Parathyroid adenoma (tissue), 2 donors: ENCODE data around the gene LRRC27.
A peak's percentile ranks its signal among the peaks of the same experiment; 100 is the strongest.

Experiments used
- H2AFZ ChIP-seq: fragments of 300-600 bp; sonication (generic); one replicate; pipeline ENCODE4 v1.7.0; 2017; ENCODE audit warnings: antibody characterized with exemption, mild to moderate bottlenecking
- H3K27ac ChIP-seq: fragments of 300-600 bp; sonication (generic); one replicate; pipeline ENCODE4 v1.7.0; 2017
- H3K27me3 ChIP-seq: fragments of 300-600 bp; sonication (generic); one replicate; pipeline ENCODE4 v1.7.0; 2017; ENCODE audit warnings: low read length; ENCODE audit not compliant: control insufficient read depth, insufficient read depth
- H3K36me3 ChIP-seq: fragments of 300-600 bp; sonication (generic); one replicate; pipeline ENCODE4 v1.7.0; 2017; ENCODE audit warnings: low read length; ENCODE audit not compliant: control insufficient read depth, insufficient read depth
- H3K4me1 ChIP-seq: fragments of 300-600 bp; sonication (generic); one replicate; pipeline ENCODE4 v1.7.0; 2017; ENCODE audit warnings: control low read depth
- H3K4me2 ChIP-seq: fragments of 300-600 bp; sonication (generic); one replicate; pipeline ENCODE4 v1.7.0; 2017; ENCODE audit warnings: low read length
- H3K4me3 ChIP-seq: fragments of 300-600 bp; sonication (generic); one replicate; pipeline ENCODE4 v1.7.0; 2017; ENCODE audit warnings: low read depth, low read length
- H3K79me2 ChIP-seq: fragments of 300-600 bp; sonication (generic); one replicate; pipeline ENCODE4 v1.7.0; 2017; ENCODE audit warnings: control low read depth
- H3K9ac ChIP-seq: fragments of 300-600 bp; sonication (generic); one replicate; pipeline ENCODE4 v1.7.0; 2017; ENCODE audit warnings: mild to moderate bottlenecking
- H3K9me3 ChIP-seq: fragments of 300-600 bp; sonication (generic); one replicate; pipeline ENCODE4 v1.7.0; 2017; ENCODE audit warnings: low read length; ENCODE audit not compliant: control insufficient read depth
- TF ChIP-seq, protein P1 (sequence below): fragments of 300-600 bp; sonication (generic); IDR thresholded peaks from one replicate; pipeline ENCODE4 v1.7.0; 2017; ENCODE audit warnings: antibody characterized with exemption, mild to moderate bottlenecking
- donor health status: primary hyperparathyroidism.

Gene LRRC27

DNA sequence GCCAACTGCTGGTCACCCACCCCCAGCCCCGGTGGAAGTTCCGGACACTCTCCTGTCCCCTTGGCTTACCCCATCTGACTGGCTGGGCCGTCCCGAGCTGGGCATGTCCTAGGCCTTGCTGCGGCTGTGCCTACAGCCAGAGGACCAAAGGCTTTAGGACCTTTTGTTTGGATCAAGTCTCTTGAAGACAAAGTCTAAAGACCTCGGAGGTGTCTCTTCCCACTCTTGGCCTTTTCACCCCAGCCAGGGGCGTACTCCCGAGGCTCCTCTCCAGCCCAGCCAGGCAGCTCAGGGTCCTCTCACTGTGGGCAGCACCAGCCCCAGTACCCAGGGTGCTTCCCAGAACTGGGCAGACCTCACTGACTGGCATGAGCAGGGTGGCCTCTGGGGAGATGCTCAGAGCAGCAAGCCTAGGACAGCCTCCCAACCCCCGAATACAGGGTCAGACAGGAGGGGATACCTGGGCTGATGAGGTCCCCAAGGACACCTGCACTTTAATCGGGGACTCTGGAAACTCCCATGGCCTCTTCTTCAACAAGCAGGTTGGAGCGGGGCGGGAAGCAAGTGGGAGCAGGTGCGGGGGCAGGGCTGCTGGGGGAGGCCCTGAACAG, 62.3 kb downstream of the LRRC27 start:
- H3K79me2 ChIP-seq: peaks cover 3% of the 10 kb centered on the region
- no peaks in the 10 kb centered on the region for H3K9me3 ChIP-seq
- no peak overlapping the region for H3K9ac ChIP-seq
- H3K4me1 ChIP-seq: peaks cover 22% of the 10 kb centered on the region
- H3K27me3 ChIP-seq: no peaks in the 10 kb centered on the region
- no peak overlapping the region for H3K27ac ChIP-seq
- H2AFZ ChIP-seq: no peak overlapping the region
- no peak overlapping the region for H3K4me3 ChIP-seq
- no peaks in the 10 kb centered on the region for H3K36me3 ChIP-seq
- H3K4me2 ChIP-seq: no peak overlapping the region
- TF ChIP-seq, protein P1, sequence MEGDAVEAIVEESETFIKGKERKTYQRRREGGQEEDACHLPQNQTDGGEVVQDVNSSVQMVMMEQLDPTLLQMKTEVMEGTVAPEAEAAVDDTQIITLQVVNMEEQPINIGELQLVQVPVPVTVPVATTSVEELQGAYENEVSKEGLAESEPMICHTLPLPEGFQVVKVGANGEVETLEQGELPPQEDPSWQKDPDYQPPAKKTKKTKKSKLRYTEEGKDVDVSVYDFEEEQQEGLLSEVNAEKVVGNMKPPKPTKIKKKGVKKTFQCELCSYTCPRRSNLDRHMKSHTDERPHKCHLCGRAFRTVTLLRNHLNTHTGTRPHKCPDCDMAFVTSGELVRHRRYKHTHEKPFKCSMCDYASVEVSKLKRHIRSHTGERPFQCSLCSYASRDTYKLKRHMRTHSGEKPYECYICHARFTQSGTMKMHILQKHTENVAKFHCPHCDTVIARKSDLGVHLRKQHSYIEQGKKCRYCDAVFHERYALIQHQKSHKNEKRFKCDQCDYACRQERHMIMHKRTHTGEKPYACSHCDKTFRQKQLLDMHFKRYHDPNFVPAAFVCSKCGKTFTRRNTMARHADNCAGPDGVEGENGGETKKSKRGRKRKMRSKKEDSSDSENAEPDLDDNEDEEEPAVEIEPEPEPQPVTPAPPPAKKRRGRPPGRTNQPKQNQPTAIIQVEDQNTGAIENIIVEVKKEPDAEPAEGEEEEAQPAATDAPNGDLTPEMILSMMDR: no peak

DNA sequence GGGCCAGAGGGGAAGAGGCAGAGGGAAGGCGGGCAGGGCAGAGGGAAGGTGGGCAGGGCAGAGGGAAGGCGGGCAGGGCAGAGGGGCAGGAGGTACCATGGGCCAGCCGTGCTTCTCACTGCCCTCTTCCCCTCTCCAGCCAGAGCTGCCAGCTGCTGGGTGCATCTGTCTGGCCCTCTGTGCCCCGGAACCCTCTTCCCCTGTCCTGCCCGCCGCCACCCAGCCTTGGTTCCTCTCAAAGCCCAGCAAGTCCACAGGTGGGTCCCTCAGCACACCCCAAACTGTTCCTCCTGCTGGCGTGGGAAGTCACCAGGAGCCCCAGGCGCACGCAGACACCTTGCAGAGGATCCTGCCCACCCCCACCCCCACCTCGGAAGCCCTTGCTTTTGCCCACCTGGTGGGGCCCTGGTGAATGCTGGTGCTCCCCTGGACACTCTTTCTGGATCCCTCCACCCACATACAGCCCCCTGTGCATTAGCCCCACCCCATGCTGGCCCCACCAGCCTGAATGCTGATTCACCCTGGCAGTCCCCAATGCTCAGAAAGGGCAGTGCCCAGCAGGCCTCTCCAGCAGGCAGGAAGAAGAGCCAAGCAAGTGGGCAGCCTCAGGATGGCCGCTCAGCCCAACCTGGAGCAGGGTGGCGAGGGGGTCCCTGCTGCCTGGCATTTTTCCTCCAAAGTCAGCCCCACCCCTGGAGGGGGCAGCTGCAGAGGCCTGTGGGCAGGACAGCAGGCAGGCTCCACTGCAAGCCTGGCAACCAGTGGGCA, 63.1 kb downstream of the LRRC27 start:
- H3K9ac ChIP-seq: no peak overlapping the region
- H3K4me1 ChIP-seq: peaks cover 22% of the 10 kb centered on the region
- H3K9me3 ChIP-seq: no peaks in the 10 kb centered on the region

DNA sequence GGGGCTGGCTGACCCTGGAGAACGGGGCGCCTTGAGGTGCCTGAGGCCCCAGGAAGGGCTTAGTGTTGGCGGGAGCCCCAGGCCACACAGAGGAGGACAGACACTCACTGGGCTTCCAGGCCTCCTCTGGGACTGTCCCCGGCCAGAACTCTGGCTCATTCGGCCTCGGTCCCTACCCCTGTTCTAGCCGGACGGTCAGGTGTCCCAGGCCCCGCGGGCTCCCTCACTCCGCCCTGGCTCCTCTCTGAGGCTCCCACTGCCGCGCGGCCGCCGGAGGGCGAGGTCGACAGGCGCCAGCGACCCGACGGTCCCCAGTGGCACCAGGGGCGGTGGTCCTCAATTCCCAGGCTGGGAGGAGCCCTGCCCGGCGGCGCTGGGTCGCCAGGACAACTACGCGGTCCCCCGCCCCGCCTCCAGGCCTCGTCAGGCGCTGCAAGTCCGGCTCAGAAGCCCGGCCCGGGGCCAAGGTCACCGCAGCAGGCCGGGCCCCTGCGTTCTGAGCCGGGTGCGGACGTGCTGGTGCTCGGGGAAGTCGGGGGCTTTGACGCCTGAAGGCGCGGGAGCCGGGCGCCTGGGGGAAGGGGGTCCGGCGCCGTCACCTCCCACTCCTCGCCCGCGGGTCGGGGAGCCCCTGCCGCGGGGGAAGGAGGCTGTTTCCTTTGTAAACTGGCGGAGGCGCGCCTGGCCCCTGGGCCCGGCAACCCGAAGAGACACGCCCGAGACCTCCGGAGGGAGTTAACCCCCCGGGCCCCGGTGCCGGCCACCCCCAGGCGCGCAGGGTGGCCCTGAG, 63.9 kb downstream of the LRRC27 start:
- H3K9ac ChIP-seq: peak overlapping the region; percentile 79
- H2AFZ ChIP-seq: peak overlapping the region; percentile 87
- H3K4me2 ChIP-seq: peak overlapping the region; percentile 80
- H3K36me3 ChIP-seq: no peaks in the 10 kb centered on the region
- H3K4me3 ChIP-seq: peak overlapping the region; percentile 63
- H3K79me2 ChIP-seq: peaks cover 16% of the 10 kb centered on the region
- H3K9me3 ChIP-seq: no peaks in the 10 kb centered on the region
- TF ChIP-seq, protein P1: peak; percentile 5
- no peaks in the 10 kb centered on the region for H3K27me3 ChIP-seq
- H3K27ac ChIP-seq: peak overlapping the region; percentile 94
- H3K4me1 ChIP-seq: peaks cover 26% of the 10 kb centered on the region

More for the DNA sequence above, 63.1 kb downstream of the LRRC27 start:
- H2AFZ ChIP-seq: peak overlapping the region; percentile 87
- no peaks in the 10 kb centered on the region for H3K27me3 ChIP-seq
- peak overlapping the region; percentile 63 for H3K4me3 ChIP-seq
- H3K27ac ChIP-seq: peak overlapping the region; percentile 94
- peaks cover 10% of the 10 kb centered on the region for H3K79me2 ChIP-seq
- no peaks in the 10 kb centered on the region for H3K36me3 ChIP-seq
- TF ChIP-seq, protein P1: no peak
- peak overlapping the region; percentile 80 for H3K4me2 ChIP-seq

DNA sequence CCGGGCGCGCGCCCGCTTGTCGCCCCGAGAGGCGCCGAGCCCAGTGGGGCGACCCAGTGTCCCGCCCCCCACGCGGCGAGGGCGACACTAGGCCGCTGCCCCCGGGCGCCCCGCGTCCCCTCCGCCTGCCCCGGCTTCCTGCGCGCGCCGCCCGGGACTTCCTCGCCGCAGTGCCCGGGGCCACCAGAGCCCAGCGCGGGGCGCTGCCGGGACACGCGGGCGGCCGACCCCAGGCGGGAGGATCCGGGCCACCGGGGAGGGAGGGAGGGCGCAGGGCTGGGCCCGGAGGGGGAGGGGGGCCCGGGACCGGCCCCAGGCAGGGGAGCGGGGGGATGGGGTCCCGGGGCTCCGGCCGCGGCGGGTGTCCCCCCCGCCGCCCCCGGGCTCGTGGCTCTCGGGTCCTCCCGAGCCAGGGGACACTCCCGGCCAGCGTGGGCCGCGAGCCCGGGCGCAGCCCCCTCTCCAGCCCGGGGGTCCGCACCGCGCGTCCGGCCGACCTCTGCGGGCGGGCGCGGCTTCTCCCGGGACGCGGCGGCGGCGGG, 64.6 kb downstream of the LRRC27 start:
- Histone ChIP-seq H3K4me3 (peak overlapping the region; percentile 63), H3K9me3 (no peaks in the 10 kb centered on the region), H2AFZ (peak overlapping the region; percentile 87), H3K9ac (peak overlapping the region; percentile 79), H3K79me2 (peaks cover 23% of the 10 kb centered on the region), H3K4me1 (peaks cover 33% of the 10 kb centered on the region), H3K27me3 (no peaks in the 10 kb centered on the region), H3K36me3 (no peaks in the 10 kb centered on the region), H3K27ac (peak overlapping the region; percentile 94), H3K4me2 (peak overlapping the region; percentile 80)
- TF ChIP-seq, protein P1: no peak
